H1 (cell line): ENCODE data around the gene KMT5B. TPM values are rescaled to one million over a fixed set of nuclear protein-coding genes. Genes with fewer than 3 reads are reported as not detected.

Source experiments
- CTCF ChIA-PET: fragments of 300-600 bp; sonication (Branson Sonifier 250); formaldehyde crosslinking; loops from one replicate; lab custom pipeline; 2021; ENCODE audit not compliant: partially characterized antibody; lab: Charles Lee
- POLR2A ChIA-PET: fragments of 300-600 bp; sonication (Branson Sonifier 250); formaldehyde crosslinking; loops from one replicate; lab custom pipeline; 2021; ENCODE audit warnings: inconsistent platforms; ENCODE audit not compliant: partially characterized antibody; lab: Charles Lee
- DNase-seq, 2 experiments: peaks; one replicate each; pipeline versions ENCODE4 v3.0.0 to v3.0.0-alpha.2; 2010 to 2022; ENCODE audit warnings: low spot score in 2 of 2, low read depth in 1 of 2, mixed read lengths in 1 of 2
- FAIRE-seq: peaks from 2 replicates; lab custom pipeline; 2011; peaks lifted over from hg19 to GRCh38; lab: Jason Lieb, UNC
- H2AFZ ChIP-seq: 2 replicates; pipeline ENCODE4 v1.8.1; 2012; ENCODE audit warnings: low read length, inconsistent platforms
- H2AK5ac ChIP-seq: 2 replicates; pipeline ENCODE4 v1.6.1; 2013; ENCODE audit warnings: low read depth, low read length
- H2BK120ac ChIP-seq: replicated peaks from 2 replicates; pipeline ENCODE3; 2013; ENCODE audit warnings: low read depth, low read length, inconsistent platforms
- H2BK12ac ChIP-seq: 2 replicates; pipeline ENCODE4 v1.6.1; 2013; ENCODE audit warnings: low read depth, low read length
- H2BK15ac ChIP-seq: 2 replicates; pipeline ENCODE4 v1.6.1; 2013; ENCODE audit warnings: low read length
- H2BK20ac ChIP-seq: 2 replicates; pipeline ENCODE4 v1.6.1; 2013; ENCODE audit warnings: low read length
- H2BK5ac ChIP-seq: 2 replicates; pipeline ENCODE4 v1.6.1; 2013; ENCODE audit warnings: low read depth, low read length
- H3K14ac ChIP-seq: 2 replicates; pipeline ENCODE4 v1.6.1; 2013; ENCODE audit warnings: inconsistent platforms; ENCODE audit not compliant: insufficient read length
- H3K18ac ChIP-seq: 2 replicates; pipeline ENCODE4 v1.6.1; 2013; ENCODE audit warnings: low read length; ENCODE audit errors: extremely low read depth
- H3K23ac ChIP-seq: 2 replicates; pipeline ENCODE4 v1.6.1; 2013; ENCODE audit warnings: inconsistent platforms; ENCODE audit not compliant: insufficient read length
- H3K23me2 ChIP-seq: 2 replicates; pipeline ENCODE4 v1.6.1; 2013; ENCODE audit warnings: low read depth, low read length
- H3K27ac ChIP-seq: 2 replicates; pipeline ENCODE4 v1.6.1; 2011; ENCODE audit warnings: low read depth, low read length, inconsistent platforms
- H3K27me3 ChIP-seq, 4 experiments: replicated peaks in 1 of 4; 1 replicate in 1 of 4; 2 replicates in 3 of 4; pipeline versions ENCODE4 v1.6.1 to v1.8.1; 2011 to 2013; ENCODE audit warnings: low read length in 3 of 4, mild to moderate bottlenecking in 3 of 4, inconsistent platforms in 2 of 4, mixed read lengths in 2 of 4, moderate library complexity in 1 of 4; ENCODE audit not compliant: control insufficient read depth in 3 of 4, insufficient read depth in 3 of 4; ENCODE audit errors: extremely low read depth in 1 of 4
- H3K36me3 ChIP-seq, 4 experiments: 2 replicates each; pipeline versions ENCODE4 v1.6.1 to v1.8.1; 2011 to 2013; ENCODE audit warnings: mild to moderate bottlenecking in 4 of 4, low read length in 3 of 4, moderate library complexity in 2 of 4, control low read depth in 1 of 4, inconsistent platforms in 1 of 4; ENCODE audit not compliant: insufficient read depth in 4 of 4, control insufficient read depth in 2 of 4
- H3K4ac ChIP-seq: replicated peaks from 2 replicates; pipeline ENCODE3; 2013; ENCODE audit warnings: low read length, low read depth, mixed read lengths, inconsistent platforms; ENCODE audit not compliant: insufficient read length
- H3K4me1 ChIP-seq, 4 experiments: replicated peaks in 1 of 4; 1 replicate in 1 of 4; 2 replicates in 3 of 4; pipeline versions ENCODE4 v1.6.1 to v1.8.1; 2011 to 2013; ENCODE audit warnings: low read length in 3 of 4, inconsistent platforms in 2 of 4, mixed read lengths in 1 of 4; ENCODE audit not compliant: insufficient read depth in 4 of 4, control insufficient read depth in 3 of 4
- H3K4me2 ChIP-seq, 2 experiments: 2 replicates each; pipeline versions ENCODE4 v1.6.1 to v1.8.1; 2011 to 2013; ENCODE audit warnings: low read depth in 2 of 2, low read length in 2 of 2, control low read depth in 1 of 2, inconsistent platforms in 1 of 2, mild to moderate bottlenecking in 1 of 2; ENCODE audit not compliant: insufficient read depth in 1 of 2
- H3K4me3 ChIP-seq, 4 experiments: fragments of 200-600, 300-600 bp in 1 of 4; sonication (generic), shearing (Covaris generic), sonication (Bioruptor Twin) in 1 of 4; 2 replicates each; pipeline versions ENCODE4 v1.5.1 to v1.8.1; 2011 to 2016; ENCODE audit warnings: low read length in 4 of 4, low read depth in 3 of 4, control low read depth in 2 of 4, inconsistent platforms in 2 of 4, mild to moderate bottlenecking in 2 of 4, mixed read lengths in 1 of 4, moderate library complexity in 1 of 4; ENCODE audit not compliant: insufficient read depth in 2 of 4; ENCODE audit errors: extremely low read depth in 1 of 4
- H3K56ac ChIP-seq: replicated peaks from 2 replicates; pipeline ENCODE3; 2013; ENCODE audit warnings: low read depth, mild to moderate bottlenecking, mixed read lengths, low read length, inconsistent platforms; ENCODE audit not compliant: insufficient read length
- H3K79me1 ChIP-seq: 2 replicates; pipeline ENCODE4 v1.6.1; 2013; ENCODE audit warnings: low read depth, low read length, control low read depth
- H3K79me2 ChIP-seq, 2 experiments: 2 replicates each; pipeline versions ENCODE4 v1.6.1 to v1.8.1; 2012 to 2013; ENCODE audit warnings: low read length in 2 of 2, mild to moderate bottlenecking in 2 of 2, inconsistent platforms in 1 of 2; ENCODE audit not compliant: insufficient read depth in 2 of 2, control insufficient read depth in 1 of 2
- H3K9ac ChIP-seq, 4 experiments: replicated peaks in 1 of 4; 1 replicate in 1 of 4; 2 replicates in 3 of 4; pipeline versions ENCODE4 v1.6.1 to v1.8.1; 2011 to 2013; ENCODE audit warnings: low read depth in 3 of 4, low read length in 3 of 4, control low read depth in 2 of 4, mild to moderate bottlenecking in 2 of 4, moderate library complexity in 2 of 4, inconsistent platforms in 1 of 4; ENCODE audit errors: extremely low read depth in 1 of 4
- H3K9me3 ChIP-seq, 2 experiments: 2 replicates each; pipeline versions ENCODE4 v1.6.1 to v1.8.1; 2012 to 2013; ENCODE audit warnings: mild to moderate bottlenecking in 2 of 2, moderate library complexity in 2 of 2, control low read depth in 1 of 2, inconsistent platforms in 1 of 2, low read depth in 1 of 2, low read length in 1 of 2, mixed read lengths in 1 of 2; ENCODE audit not compliant: insufficient read depth in 2 of 2
- H4K20me1 ChIP-seq, 2 experiments: replicated peaks in 1 of 2; 2 replicates each; pipeline versions ENCODE3 to v1.8.1; 2011 to 2013; ENCODE audit warnings: inconsistent platforms in 2 of 2, low read length in 2 of 2, mild to moderate bottlenecking in 1 of 2; ENCODE audit not compliant: insufficient read depth in 2 of 2, control insufficient read depth in 1 of 2
- H4K5ac ChIP-seq: 2 replicates; pipeline ENCODE4 v1.6.1; 2013; ENCODE audit warnings: low read length, low read depth, mixed read lengths, inconsistent platforms; ENCODE audit not compliant: insufficient read length
- H4K8ac ChIP-seq: 2 replicates; pipeline ENCODE4 v1.8.0; 2013; ENCODE audit warnings: mild to moderate bottlenecking, moderate library complexity, low read length, inconsistent platforms; ENCODE audit not compliant: insufficient read depth; ENCODE audit errors: extremely low read depth
- H4K91ac ChIP-seq: replicated peaks from 2 replicates; pipeline ENCODE3; 2013; ENCODE audit warnings: low read length, mixed read lengths, inconsistent platforms; ENCODE audit not compliant: insufficient read length
- BCL11A ChIP-seq, 2 experiments: IDR thresholded peaks; one replicate each; pipeline ENCODE4 v1.6.1; 2011; ENCODE audit warnings: low read depth in 2 of 2, low read length in 2 of 2, mild to moderate bottlenecking in 2 of 2
- CTCF ChIP-seq, 3 experiments: IDR thresholded peaks; 1 replicate in 2 of 3; 2 replicates in 1 of 3; pipeline versions ENCODE4 v1.5.1 to v1.6.1; 2011; ENCODE audit warnings: low read length in 3 of 3, mild to moderate bottlenecking in 3 of 3, inconsistent platforms in 2 of 3, low read depth in 1 of 3, moderate library complexity in 1 of 3; ENCODE audit not compliant: insufficient read depth in 1 of 3; ENCODE audit errors: control extremely low read depth in 1 of 3
- EP300 ChIP-seq, 2 experiments: IDR thresholded peaks; 1 replicate in 1 of 2; 2 replicates in 1 of 2; pipeline ENCODE4 v1.6.1; 2011 to 2012; ENCODE audit warnings: low read depth in 2 of 2, low read length in 2 of 2, mild to moderate bottlenecking in 2 of 2, borderline replicate concordance in 1 of 2, inconsistent platforms in 1 of 2, moderate library complexity in 1 of 2
- GTF2F1 ChIP-seq: IDR thresholded peaks from 2 replicates; pipeline ENCODE4 v1.6.1; 2012; ENCODE audit warnings: low read depth, low read length, improper control_type of control experiment, borderline replicate concordance
- KDM1A ChIP-seq: fragments of 200-600, 300-600 bp; sonication (generic); IDR thresholded peaks from 2 replicates; pipeline ENCODE4 v1.7.1; 2016; ENCODE audit warnings: mild to moderate bottlenecking, low read length, borderline replicate concordance
- RBBP5 ChIP-seq: IDR thresholded peaks from 2 replicates; pipeline ENCODE4 v1.7.1; 2012; ENCODE audit warnings: low read depth, mild to moderate bottlenecking, inconsistent platforms, low read length, moderate library complexity, borderline replicate concordance
- SAP30 ChIP-seq: fragments of 300-600 bp; sonication (generic); IDR thresholded peaks from 2 replicates; pipeline ENCODE4 v1.7.1; 2012; ENCODE audit warnings: low read length, moderate library complexity, mild to moderate bottlenecking, inconsistent platforms; ENCODE audit not compliant: insufficient read depth, insufficient replicate concordance
- SIN3A ChIP-seq, 2 experiments: IDR thresholded peaks in 1 of 2; conservative IDR thresholded peaks in 1 of 2; 2 replicates each; pipeline ENCODE4 v1.6.1; 2011 to 2012; ENCODE audit warnings: low read length in 2 of 2, improper control_type of control experiment in 1 of 2, low read depth in 1 of 2, mild to moderate bottlenecking in 1 of 2
- TAF7 ChIP-seq: optimal IDR thresholded peaks from 2 replicates; pipeline ENCODE3; 2011; ENCODE audit warnings: low read depth, mild to moderate bottlenecking, inconsistent platforms, low read length, moderate library complexity, borderline replicate concordance
- WGBS, 2 experiments: shearing (Covaris generic) in 1 of 2; methylation state at CpG; one replicate each; pipeline versions ENCODE4 v1.1.6 to v1.1.7; 2013 to 2015; ENCODE audit warnings: low lambda C conversion rate in 2 of 2, mixed read lengths in 2 of 2, inconsistent platforms in 1 of 2, low coverage in 1 of 2, missing lambda C conversion rate in 1 of 2; ENCODE audit not compliant: insufficient replicate concordance in 2 of 2, insufficient coverage in 1 of 2, insufficient read length in 1 of 2; ENCODE audit errors: extremely low coverage in 1 of 2, missing lambda C conversion rate in 1 of 2; 5-methylcytosine and 5-hydroxymethylcytosine counted together
- polyA plus RNA-seq, 7 experiments: library from polyadenylated mRNA; depleted of rRNA in 3 of 7; stranded (reverse) in 5 of 7; unstranded in 2 of 7; fragments of >200 nt in 5 of 7; fragments of 200-250 nt in 2 of 7; gene quantifications; 1 replicate in 5 of 7; 2 replicates in 1 of 7; 4 replicates in 1 of 7; pipeline versions ENCODE4 v1.2.1 to v1.2.3, GENCODE V29; 2011 to 2013; ENCODE audit warnings: missing spikeins in 2 of 7, mixed read lengths in 2 of 7
- total RNA-seq: library from RNA; stranded (reverse); fragmentation: NEBNext Ultra II Directional; extraction: Animal tissue kit (Norgen Biotek cat#: 25700); gene quantifications from 2 replicates; pipeline ENCODE4 v1.2.1, GENCODE V29; 2021

Gene KMT5B
- total and polyA plus RNA-seq, 2 of the 8 experiments (the other 6 are each of a cell fraction or from before 2014, with no cell fraction given), result 11.0 to 40.8 TPM

- Histone ChIP-seq H3K79me2 (no peaks in the 10 kb centered on the region), H4K20me1 (peaks cover 0 to 4% of the 10 kb centered on the region in 2 experiments), H2BK120ac (no peak overlapping the region), H3K14ac (no peak overlapping the region), H2BK15ac (no peak overlapping the region), H2AFZ (no peak overlapping the region), H4K8ac (no peak overlapping the region), H2BK12ac (no peak overlapping the region), H3K18ac (no peak overlapping the region), H2BK5ac (no peak overlapping the region), H3K4me1 (no peaks in the 10 kb centered on the region), H3K27me3 (no peaks in the 10 kb centered on the region), H3K4me3 (no peak overlapping the region), H3K9me3 (no peaks in the 10 kb centered on the region), H3K4me2 (no peak overlapping the region), H2AK5ac (no peak overlapping the region), H3K27ac (no peak overlapping the region), H3K23ac (no peak overlapping the region), H3K56ac (no peak overlapping the region), H3K79me1 (no peaks in the 10 kb centered on the region), H3K23me2 (no peaks in the 10 kb centered on the region), H4K5ac (no peak overlapping the region), H3K36me3 (peaks cover 2 to 44% (median 27%) of the 10 kb centered on the region in 4 experiments; a peak in 7 of 8 replicates), H3K4ac (no peak overlapping the region), H3K9ac (no peak overlapping the region; a peak in 1 of 7 replicates), H2BK20ac (no peak overlapping the region), H4K91ac (no peak overlapping the region)
- POLR2A ChIA-PET, result interaction anchor here (0.7 to 3.0 kb wide), 8 partner anchors 11 to 125 kb away, joined by 4 to 8 read pairs (median 5); partner anchors contain the start of genes CHKA and TCIRG1
- no peak for TF ChIP-seq SAP30
- TF ChIP-seq BCL11A (IDR thresholded peaks at IDR 0.05; ENCODE audit: low read depth in 2 of 2, low read length in 2 of 2), result no peak
- no peak for TF ChIP-seq KDM1A
- no peak for TF ChIP-seq TAF7
- TF ChIP-seq GTF2F1, result no peak
- no peak for TF ChIP-seq RBBP5
- TF ChIP-seq CTCF (IDR thresholded peaks at IDR 0.05; ENCODE audit: control extremely low read depth in 1 of 3, insufficient read depth in 1 of 3, low read depth in 1 of 3, low read length in 3 of 3), result no peak
- TF ChIP-seq EP300 (IDR thresholded peaks at IDR 0.05; ENCODE audit: borderline replicate concordance in 1 of 2, low read depth in 2 of 2, low read length in 2 of 2), result no peak
- no peak for TF ChIP-seq SIN3A (conservative IDR thresholded peaks at IDR 0.05 in 1 of 2, IDR thresholded peaks at IDR 0.05 in 1 of 2; ENCODE audit: low read depth in 1 of 2, low read length in 2 of 2)
- no peak for FAIRE-seq
- DNase-seq, result no peak
- CTCF ChIA-PET, result interaction anchor here (0.7 to 1.5 kb wide), 6 partner anchors 17 to 112 kb away, joined by 3 to 4 read pairs (median 3); no protein-coding TSS in a partner anchor
- 87% methylated on average over 2 of the region's 2 CpGs; no CpG with 5 or more reads in 1 of the 2 experiments for WGBS, 2 experiments
These were observed 48.7 kb downstream of the KMT5B start for GRCh38 chr11:68164437-68164836.
